Stimulated activated CD4-positive, alpha-beta T cell treated with anti-CD3 and anti-CD28 coated beads, Interleukin-2, amount 100 ng/mL, for 48 hours (primary cell): ENCODE measurements around the gene EFNA5.

ENCODE experiments used
- DNase-seq, 2 donors: peaks; one replicate each; pipeline ENCODE4 v3.0.0-alpha.2; 2020

EFNA5 gene

GRCh38 chr5:107602896-107603295 lies 67.8 kb downstream of the EFNA5 start:
- DNase-seq, result no peak

DNA sequence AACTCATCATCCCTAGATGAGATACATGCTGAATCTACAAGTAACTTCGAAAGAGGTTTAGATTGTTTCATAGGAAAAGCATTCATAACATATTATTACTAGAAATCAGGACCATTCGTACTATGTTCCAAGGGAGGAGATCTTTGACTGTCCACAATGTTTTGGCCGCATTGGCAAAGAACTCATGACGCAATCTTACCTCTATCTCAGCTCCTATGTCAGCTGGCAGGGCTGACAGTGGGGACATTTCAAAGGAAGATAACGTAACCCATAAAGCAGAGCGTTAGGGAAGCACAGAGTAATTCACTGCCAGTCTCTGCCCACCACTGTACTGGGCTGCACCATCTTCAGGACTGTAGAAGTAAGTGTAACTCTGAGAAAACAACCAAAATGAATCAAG lies 69.7 kb downstream of the EFNA5 start:
- no peak for DNase-seq

GRCh38 chr5:107598958-107599357 lies 71.8 kb downstream of the EFNA5 start:
- DNase-seq, result no peak

GRCh38 chr5:107597803-107598202 lies 72.9 kb downstream of the EFNA5 start:
- DNase-seq, result no peak

- DNase-seq, result no peak
Observed at GRCh38 chr5:107597247-107597646, 73.5 kb downstream of the EFNA5 start.

DNA sequence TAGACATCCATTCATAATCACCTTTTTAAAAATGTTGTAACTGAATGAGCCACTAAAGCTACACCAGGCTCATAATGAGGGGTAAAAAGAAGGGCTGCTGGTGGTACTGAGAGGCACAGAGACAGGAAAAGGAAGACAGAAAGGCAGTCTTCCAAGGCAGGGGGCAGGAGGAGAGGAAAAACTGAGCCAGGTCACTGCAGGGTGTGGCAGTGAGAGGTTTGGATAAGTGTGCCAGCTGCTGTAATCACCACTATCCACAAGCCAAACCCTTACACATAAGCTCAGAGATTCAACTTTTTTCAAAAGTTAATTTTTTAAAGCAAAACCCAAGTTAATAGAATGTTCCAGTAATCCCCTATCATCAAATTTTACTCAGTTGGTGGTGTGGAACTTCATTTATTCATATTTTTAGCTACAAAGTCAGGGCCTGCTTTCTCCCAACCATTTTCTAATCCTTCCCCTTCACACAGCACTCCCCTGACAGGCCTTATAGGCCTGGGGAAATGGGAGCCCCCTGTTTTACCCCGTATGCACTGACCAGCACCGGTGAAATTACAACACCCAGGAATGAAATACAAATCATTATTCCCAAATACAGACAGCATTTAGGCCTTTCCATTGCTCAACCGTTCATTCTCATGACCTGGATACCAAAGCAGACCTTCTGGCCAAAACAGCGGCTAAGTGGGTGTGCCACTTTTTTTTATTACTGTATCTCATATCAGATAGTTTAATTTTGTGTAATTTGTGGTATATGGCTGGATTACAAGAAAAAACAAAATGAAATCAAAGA lies 76.3 kb downstream of the EFNA5 start:
- DNase-seq, result no peak

DNA sequence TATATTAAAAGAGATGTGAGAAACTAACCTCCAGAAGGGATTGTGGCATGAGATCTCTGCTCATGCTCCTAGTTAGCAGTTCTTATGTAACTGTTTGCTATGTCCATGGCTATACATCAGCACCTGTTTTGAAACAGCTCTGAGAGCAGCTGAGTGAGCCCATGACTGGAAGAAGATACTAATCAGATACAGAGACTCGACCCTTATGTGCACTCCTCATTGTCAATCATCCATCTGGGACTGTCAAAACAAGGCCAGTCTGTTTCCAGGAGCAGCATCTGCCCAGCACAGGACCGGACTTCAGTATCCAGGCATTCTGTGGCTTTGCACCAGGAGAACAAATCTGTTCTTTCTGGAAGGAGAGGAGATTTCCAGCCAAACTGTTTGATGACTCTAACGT lies 77.7 kb downstream of the EFNA5 start:
- no peak for DNase-seq

DNA sequence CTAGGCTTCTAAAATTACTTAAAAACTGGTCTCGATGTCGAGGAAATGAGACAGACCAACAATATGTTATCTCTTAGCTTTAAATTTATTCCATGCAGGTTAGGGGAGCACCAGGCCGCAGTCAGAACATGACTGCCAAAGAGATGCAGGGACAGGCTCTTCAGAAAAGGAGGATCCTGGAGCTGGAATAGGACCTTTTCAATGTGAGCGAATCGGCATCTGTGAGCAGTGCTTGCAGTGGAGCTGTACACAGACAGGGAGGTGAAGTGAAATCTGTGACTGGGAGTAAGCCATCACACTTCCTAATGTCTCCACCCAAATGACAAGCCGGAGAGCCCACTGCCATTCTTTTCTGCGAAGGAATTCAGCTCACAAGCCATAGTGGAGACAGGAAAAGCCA lies 78.2 kb downstream of the EFNA5 start:
- DNase-seq, result no peak

- DNase-seq, result no peak
Observed at GRCh38 chr5:107590686-107591085, 80.1 kb downstream of the EFNA5 start.

DNA sequence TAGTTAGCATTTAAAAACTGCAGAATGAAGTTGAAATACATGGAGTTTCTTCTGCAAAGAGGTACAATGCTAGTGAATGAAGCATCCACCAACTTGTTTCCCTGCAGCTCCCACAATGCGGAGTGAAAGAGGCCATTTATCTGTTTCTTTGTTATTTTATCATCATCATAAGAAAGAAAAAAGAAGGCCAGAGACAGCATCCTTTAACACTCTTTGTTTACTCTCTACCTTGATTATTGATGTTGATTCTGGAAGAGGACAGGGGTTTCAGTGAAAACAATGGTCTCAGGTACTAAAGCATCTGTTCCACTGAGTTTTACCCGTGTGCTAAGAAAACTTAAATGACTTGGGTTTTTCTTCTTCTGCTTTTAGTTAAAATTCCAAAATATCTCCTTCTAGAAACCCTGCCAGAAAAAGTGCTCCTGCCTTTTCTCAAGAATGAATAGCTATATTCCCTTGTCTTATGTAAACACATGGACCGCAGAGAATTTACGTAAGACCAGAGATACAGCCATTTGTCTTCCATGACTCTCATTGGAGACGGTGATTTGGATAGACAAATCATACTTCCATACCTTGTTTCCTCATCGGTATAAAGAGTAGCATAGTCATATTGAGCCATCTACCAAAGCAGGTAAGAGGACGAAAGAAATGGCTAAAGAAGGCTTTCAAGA lies 81.1 kb downstream of the EFNA5 start:
- DNase-seq, result no peak

DNA sequence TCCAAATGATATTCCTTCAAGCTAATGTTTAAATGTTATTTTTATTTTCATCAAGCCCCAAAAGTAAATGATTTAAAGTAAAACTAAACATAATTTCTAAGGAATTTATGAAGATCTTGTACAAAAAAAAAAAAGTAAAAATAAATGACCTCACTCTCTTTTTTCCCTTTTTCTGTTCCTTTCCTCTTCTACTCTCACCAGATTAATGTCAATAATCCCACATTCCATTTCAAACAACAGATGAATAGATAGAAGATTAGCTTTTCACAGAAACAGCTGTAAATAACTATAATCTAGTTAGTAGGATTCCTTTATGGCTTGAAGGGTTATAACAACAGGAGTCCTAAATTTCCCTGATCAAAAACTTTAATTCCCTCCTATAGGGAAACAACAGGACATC lies 88.1 kb downstream of the EFNA5 start:
- no peak for DNase-seq

- DNase-seq, result no peak
Observed at GRCh38 chr5:107580889-107581820, 89.6 kb downstream of the EFNA5 start.

GRCh38 chr5:107578051-107578635 lies 92.6 kb downstream of the EFNA5 start:
- DNase-seq, result no peak

- no peak for DNase-seq
Observed at GRCh38 chr5:107577394-107577950, 93.3 kb downstream of the EFNA5 start.

DNA sequence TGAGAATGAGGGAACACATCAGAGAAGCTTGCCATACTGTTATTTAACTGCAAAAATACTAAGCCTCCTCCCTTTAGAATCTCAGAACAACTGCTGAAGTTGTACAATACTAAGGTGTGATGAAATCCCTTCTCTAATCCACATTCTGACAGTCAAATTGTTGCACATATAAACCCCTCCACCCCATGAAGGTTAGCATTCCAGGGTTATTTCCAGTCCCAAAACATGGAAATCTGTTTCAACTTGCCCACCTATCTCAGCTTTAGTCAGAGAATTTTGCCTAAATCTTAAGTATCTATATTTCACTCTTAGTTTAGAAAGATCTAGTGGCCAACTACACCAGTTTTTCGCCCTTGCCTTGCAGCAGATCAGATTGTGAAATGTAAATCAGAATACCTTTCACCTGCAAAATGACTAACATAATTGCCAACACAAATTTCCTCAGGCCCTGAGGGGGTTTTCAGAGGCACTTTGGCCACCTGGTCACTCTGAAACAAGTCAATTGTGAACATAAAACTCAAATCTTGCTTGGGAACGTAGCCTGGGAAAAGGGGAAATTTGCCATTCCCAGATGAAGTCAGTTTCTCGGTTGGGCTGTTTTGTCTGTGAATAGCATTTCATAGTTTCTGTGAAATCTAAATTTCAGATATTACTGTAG lies 93.9 kb downstream of the EFNA5 start:
- DNase-seq, result no peak

- DNase-seq, result no peak
Observed at GRCh38 chr5:107576155-107576554, 94.6 kb downstream of the EFNA5 start.

DNA sequence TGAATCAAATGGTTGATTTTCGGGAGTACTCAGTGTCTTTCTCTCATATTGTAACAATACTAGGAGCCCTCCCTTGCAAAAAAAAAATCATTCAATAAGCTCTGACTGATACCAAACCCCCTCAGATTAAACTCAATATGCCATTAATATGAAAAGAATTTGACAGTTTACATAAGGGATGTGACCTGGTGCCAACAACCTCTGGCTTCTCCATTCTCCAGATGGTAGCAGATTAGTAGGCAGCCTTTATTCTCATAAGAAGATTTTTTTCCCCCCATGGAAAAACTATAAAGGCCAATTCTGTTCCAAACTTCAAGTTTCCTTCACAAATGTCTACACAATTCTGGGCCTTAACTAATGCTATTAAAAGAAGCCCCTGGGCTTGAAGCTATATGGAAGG lies 96.5 kb downstream of the EFNA5 start:
- no peak for DNase-seq

DNA sequence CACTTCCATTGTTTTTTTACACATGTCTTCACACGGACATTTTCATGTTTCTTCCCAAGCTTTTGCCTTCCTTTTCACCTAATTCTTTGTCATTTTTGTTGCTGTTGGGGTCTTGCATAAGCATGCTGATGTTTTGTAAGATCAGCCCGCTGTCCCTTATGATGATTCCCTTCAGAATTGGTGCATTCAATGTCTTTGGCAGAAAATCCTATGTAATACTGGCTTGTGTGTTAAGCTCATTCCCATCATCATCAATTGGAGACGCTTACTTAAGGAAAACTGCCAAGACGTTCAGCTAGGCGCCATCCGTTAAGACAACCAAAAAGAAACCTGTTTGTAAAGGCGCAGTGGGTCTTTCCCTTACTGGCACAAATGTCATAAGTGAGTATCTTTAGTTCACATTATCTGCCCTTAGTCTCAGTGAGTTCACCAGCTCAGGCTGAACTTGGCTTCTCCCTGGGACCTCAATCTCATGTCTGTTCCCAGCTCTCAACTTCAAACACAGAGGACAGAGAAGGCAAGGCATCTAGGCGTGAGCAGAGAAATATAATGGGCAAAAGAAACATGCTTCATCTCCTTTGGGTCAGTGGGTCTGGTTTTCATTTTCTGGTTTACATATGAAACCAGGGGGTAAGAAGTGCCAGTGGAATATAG lies 97.9 kb downstream of the EFNA5 start:
- no peak for DNase-seq

DNA sequence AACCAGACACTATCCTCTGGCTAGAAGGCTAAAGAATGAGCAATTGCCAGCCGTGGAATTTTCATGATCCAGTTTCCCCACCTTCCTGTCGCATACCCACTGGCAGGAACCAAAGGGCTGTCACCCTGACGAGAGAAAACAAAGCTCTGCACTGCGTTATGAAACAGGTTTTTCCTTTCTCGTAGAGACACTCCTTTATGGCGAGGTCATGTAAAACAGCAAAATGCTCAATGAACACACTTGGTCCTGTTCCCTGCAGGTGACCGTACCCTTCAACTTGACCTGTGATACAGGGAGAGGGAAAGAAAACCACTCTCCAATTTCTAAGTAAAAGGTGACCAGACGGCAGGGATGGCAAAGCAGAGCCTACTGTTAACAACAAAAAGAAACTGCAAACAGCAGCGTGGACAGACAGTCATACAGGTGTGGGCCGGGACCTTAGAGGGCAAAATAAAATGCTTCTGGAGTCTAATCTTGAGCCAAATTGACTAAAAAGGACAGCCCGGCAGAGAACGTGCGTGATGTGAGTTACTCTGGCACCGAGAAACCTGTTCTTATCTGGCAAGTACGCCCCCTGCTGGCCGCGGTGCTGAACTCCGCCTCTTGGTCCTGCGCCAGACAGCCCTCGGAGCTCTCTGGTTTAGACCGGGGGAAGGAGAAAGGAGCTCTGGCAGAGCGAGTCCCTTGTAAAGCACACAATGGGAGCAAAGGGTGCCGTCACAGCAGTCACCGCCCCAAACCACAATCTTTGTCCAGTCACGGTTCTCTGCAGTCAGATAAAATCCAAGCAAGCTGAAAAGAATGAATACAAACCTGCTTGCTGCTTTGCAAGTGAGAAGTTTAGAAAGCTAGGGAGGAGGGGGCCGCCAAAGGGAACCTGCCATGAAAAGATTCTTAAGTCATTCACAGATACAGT lies 98.9 kb downstream of the EFNA5 start:
- peak; percentile 89 to 92 for DNase-seq

GRCh38 chr5:107570805-107571531 lies 99.8 kb downstream of the EFNA5 start:
- peak in 1 of 2 donors; percentile 14 for DNase-seq
